Gastrocnemius medialis (tissue), 4 donors: ENCODE results near the gene NCK2. TPM values are rescaled to one million over a fixed set of nuclear protein-coding genes. Genes with fewer than 3 reads are reported as not detected.

Experiments used
- ATAC-seq, 2 donors: fragments of 150-250 bp; one replicate each; pipeline ENCODE4 v1.9.1; 2016
- DNase-seq, 2 donors: peaks; one replicate each; pipeline ENCODE4 v3.0.0-alpha.2; 2019
- H3K27ac ChIP-seq, 4 donors: fragments of 200-600 bp; sonication (generic); 1 replicate in 1 of 4; 2 replicates in 3 of 4; pipeline ENCODE4 v1.5.1; 2016 to 2018; ENCODE audit warnings: mild to moderate bottlenecking in 2 of 4, moderate library complexity in 1 of 4
- H3K27me3 ChIP-seq, 3 donors: fragments of 200-600 bp; sonication (generic) in 2 of 3; 1 replicate in 1 of 3; 2 replicates in 2 of 3; pipeline versions ENCODE4 v1.5.1 to v1.6.0; 2016 to 2019; ENCODE audit warnings: mild to moderate bottlenecking in 1 of 3, moderate library complexity in 1 of 3
- H3K36me3 ChIP-seq, 2 donors: fragments of 200-600 bp; sonication (generic) in 1 of 2; one replicate each; pipeline ENCODE4 v1.5.1; 2017 to 2018
- H3K4me1 ChIP-seq, 2 donors: fragments of 200-600 bp; sonication (generic) in 1 of 2; one replicate each; pipeline ENCODE4 v1.5.1; 2016 to 2017; ENCODE audit warnings: mild to moderate bottlenecking in 2 of 2
- H3K4me3 ChIP-seq, 4 donors: fragments of 200-600 bp; sonication (generic) in 3 of 4; 1 replicate in 1 of 4; 2 replicates in 3 of 4; pipeline ENCODE4 v1.5.1; 2016 to 2019; ENCODE audit warnings: mild to moderate bottlenecking in 2 of 4
- H3K9me3 ChIP-seq, 3 donors: fragments of 200-600 bp; sonication (generic) in 2 of 3; 1 replicate in 1 of 3; 2 replicates in 2 of 3; pipeline ENCODE4 v1.5.1; 2016 to 2019
- POLR2A ChIP-seq, 2 donors: fragments of 450-650 bp; IDR thresholded peaks; one replicate each; pipeline ENCODE4 v1.6.1; 2017; ENCODE audit warnings: antibody characterized with exemption in 2 of 2, mild to moderate bottlenecking in 2 of 2, moderate library complexity in 2 of 2
- in situ Hi-C, 4 donors: fragments of 200-750 bp; cut with MboI; loops; one replicate each; pipeline versions ENCODE4 v1.15.0 to v1.8.0; 2017; ENCODE audit warnings: low sequenced_read_pairs in 4 of 4
- intact Hi-C: fragments of 100-400 bp; cut with DNase I; formaldehyde crosslinking; loops from one replicate; pipeline ENCODE4 v1.15.1; 2023; ENCODE audit warnings: low total_unique reads
- total RNA-seq, 4 donors: library from RNA; depleted of rRNA; stranded (reverse); fragments of >200 nt; gene quantifications; one replicate each; pipeline versions ENCODE4 v1.1.0 to v1.2.3, GENCODE V29; 2016
- TF ChIP-seq, protein P1 (sequence below), 5 experiments: fragments of 450-650 bp in 3 of 5; fragments of 200-600 bp in 2 of 5; sonication (generic) in 2 of 5; IDR thresholded peaks in 4 of 5; conservative IDR thresholded peaks in 1 of 5; 1 replicate in 4 of 5; 2 replicates in 1 of 5; pipeline ENCODE4 v1.5.1; 2016 to 2019; ENCODE audit warnings: antibody characterized with exemption in 5 of 5, mild to moderate bottlenecking in 3 of 5, moderate library complexity in 3 of 5

Gene NCK2
- total RNA-seq, 4 donors from 2014 or later: 46.7 to 86.1 (median 57.9) TPM

DNA sequence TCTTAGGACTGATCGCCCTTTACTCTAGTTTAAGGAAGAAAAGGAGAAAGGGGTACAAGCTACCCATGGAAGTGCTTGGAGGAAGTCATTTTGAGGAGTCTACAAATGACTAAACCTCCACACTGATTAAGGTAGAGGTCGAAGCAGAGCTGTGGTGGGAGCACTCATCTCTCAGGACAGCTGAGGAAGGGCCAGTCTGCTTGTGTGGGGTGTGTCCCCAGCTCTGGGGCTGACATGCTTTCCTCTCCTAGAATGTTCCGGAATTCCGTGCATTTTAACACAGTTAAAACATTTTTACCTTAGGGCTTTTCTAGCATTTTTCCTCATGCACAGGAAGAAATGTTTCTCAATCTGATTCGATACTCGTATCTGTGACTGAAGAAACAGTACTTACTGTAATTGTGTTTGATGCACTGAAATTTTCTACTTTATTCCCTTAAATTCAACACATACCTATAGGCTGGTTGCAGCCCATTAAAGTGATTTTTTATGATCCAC, 135.1 kb downstream of the NCK2 start:
- in situ Hi-C loops: no loop called here
- TF ChIP-seq POLR2A (IDR thresholded peaks at IDR 0.05): no peak
- TF ChIP-seq, protein P1, sequence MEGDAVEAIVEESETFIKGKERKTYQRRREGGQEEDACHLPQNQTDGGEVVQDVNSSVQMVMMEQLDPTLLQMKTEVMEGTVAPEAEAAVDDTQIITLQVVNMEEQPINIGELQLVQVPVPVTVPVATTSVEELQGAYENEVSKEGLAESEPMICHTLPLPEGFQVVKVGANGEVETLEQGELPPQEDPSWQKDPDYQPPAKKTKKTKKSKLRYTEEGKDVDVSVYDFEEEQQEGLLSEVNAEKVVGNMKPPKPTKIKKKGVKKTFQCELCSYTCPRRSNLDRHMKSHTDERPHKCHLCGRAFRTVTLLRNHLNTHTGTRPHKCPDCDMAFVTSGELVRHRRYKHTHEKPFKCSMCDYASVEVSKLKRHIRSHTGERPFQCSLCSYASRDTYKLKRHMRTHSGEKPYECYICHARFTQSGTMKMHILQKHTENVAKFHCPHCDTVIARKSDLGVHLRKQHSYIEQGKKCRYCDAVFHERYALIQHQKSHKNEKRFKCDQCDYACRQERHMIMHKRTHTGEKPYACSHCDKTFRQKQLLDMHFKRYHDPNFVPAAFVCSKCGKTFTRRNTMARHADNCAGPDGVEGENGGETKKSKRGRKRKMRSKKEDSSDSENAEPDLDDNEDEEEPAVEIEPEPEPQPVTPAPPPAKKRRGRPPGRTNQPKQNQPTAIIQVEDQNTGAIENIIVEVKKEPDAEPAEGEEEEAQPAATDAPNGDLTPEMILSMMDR (IDR thresholded peaks at IDR 0.05 in 4 of 5, conservative IDR thresholded peaks at IDR 0.05 in 1 of 5): no peak
- Histone ChIP-seq H3K27me3 (no peaks in the 10 kb centered on the region), H3K36me3 (no peaks in the 10 kb centered on the region), H3K9me3 (no peaks in the 10 kb centered on the region), H3K4me3 (no peak overlapping the region), H3K27ac (no peak overlapping the region), H3K4me1 (peaks cover 25 to 41% of the 10 kb centered on the region in 2 donors)
- no peak for DNase-seq
- intact Hi-C loops: no loop called here
- no peak for ATAC-seq

DNA sequence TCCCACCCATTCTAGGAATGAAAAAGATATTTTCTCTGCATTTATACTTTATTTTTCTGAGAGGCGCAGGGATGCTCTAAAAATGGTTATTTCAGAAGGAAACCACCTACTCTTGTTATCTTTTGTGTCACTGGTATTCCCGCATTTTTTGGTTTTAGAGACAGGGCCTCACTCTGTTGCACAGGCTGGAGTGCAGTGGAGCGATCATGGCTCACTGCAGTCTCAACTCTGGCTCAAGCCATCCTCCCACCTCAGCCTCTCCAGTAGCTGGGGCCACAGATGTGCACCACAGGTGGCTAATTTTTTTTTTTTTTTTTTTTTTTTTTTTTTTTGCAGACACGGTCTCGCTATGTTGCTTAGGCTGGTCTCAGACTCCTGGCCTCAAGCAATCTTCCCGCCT, 135.9 kb downstream of the NCK2 start:
- in situ Hi-C loops: no loop called here
- no peak for TF ChIP-seq POLR2A (IDR thresholded peaks at IDR 0.05)
- TF ChIP-seq, protein P1 (IDR thresholded peaks at IDR 0.05 in 4 of 5, conservative IDR thresholded peaks at IDR 0.05 in 1 of 5): no peak
- Histone ChIP-seq H3K27me3 (no peaks in the 10 kb centered on the region), H3K9me3 (no peaks in the 10 kb centered on the region), H3K36me3 (no peaks in the 10 kb centered on the region), H3K4me3 (no peak overlapping the region), H3K4me1 (peaks cover 29 to 42% of the 10 kb centered on the region in 2 donors), H3K27ac (no peak overlapping the region)
- intact Hi-C loops: no loop called here
- no peak for DNase-seq
- no peak for ATAC-seq

DNA sequence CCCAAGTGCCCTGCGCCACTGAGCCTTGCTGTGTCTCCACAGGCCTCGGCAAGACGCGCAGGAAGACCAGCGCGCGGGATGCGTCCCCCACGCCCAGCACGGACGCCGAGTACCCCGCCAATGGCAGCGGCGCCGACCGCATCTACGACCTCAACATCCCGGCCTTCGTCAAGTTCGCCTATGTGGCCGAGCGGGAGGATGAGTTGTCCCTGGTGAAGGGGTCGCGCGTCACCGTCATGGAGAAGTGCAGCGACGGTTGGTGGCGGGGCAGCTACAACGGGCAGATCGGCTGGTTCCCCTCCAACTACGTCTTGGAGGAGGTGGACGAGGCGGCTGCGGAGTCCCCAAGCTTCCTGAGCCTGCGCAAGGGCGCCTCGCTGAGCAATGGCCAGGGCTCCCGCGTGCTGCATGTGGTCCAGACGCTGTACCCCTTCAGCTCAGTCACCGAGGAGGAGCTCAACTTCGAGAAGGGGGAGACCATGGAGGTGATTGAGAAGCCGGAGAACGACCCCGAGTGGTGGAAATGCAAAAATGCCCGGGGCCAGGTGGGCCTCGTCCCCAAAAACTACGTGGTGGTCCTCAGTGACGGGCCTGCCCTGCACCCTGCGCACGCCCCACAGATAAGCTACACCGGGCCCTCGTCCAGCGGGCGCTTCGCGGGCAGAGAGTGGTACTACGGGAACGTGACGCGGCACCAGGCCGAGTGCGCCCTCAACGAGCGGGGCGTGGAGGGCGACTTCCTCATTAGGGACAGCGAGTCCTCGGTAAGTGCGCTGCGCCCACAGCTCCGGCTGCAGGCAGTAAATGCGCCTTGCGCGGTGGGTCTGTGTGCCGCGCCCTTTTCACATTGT, 136.8 kb downstream of the NCK2 start:
- no peaks in the 10 kb centered on the region for H3K27me3 ChIP-seq
- H3K4me3 ChIP-seq: no peak overlapping the region
- H3K36me3 ChIP-seq: no peaks in the 10 kb centered on the region
- intact Hi-C loops: no loop called here
- no peak for ATAC-seq
- H3K4me1 ChIP-seq: peaks cover 37 to 50% of the 10 kb centered on the region in 2 donors
- DNase-seq: no peak
- H3K27ac ChIP-seq: no peak overlapping the region
- TF ChIP-seq, protein P1 (IDR thresholded peaks at IDR 0.05 in 4 of 5, conservative IDR thresholded peaks at IDR 0.05 in 1 of 5): no peak
- TF ChIP-seq POLR2A (IDR thresholded peaks at IDR 0.05): no peak
- in situ Hi-C loops: no loop called here
- no peaks in the 10 kb centered on the region for H3K9me3 ChIP-seq

DNA sequence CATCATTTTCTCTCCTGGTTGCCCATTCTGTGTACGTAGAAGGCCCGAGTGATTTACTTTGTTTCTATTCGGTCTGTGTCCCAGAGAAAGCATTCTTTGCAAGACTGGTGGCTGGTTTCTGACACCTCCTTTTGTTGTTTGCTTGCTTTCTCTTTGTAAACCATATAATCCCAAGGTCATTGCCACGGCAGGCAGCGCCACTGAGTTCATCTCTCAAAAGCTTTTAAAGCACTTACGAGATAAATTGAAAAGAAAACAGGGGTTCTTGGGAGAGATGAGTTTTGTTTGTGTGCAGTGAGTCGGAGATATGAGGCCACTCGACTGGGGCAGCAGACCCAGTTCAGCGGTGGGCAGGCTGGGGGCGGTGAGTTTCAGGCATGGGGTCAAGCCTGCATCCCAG, 137.6 kb downstream of the NCK2 start:
- H3K27ac ChIP-seq: no peak overlapping the region
- peaks cover 46 to 59% of the 10 kb centered on the region in 2 donors for H3K4me1 ChIP-seq
- intact Hi-C loops (no loop called here), in situ Hi-C loops (no loop called here)
- ATAC-seq (no peak), DNase-seq (no peak)
- H3K4me3 ChIP-seq: no peak overlapping the region
- H3K9me3 ChIP-seq: no peaks in the 10 kb centered on the region
- no peaks in the 10 kb centered on the region for H3K27me3 ChIP-seq
- TF ChIP-seq POLR2A (IDR thresholded peaks at IDR 0.05): no peak
- TF ChIP-seq, protein P1 (IDR thresholded peaks at IDR 0.05 in 4 of 5, conservative IDR thresholded peaks at IDR 0.05 in 1 of 5): no peak
- H3K36me3 ChIP-seq: no peaks in the 10 kb centered on the region
